H1 (cell line): Measurements from ENCODE around the gene PLEKHG2. TPM values are rescaled to one million over a fixed set of nuclear protein-coding genes. Genes with fewer than 3 reads are reported as not detected.

Experiments used
- BACH1 ChIP-seq: IDR thresholded peaks from 2 replicates; pipeline ENCODE4 v1.6.1; 2012; ENCODE audit warnings: low read length, improper control_type of control experiment
- CEBPB ChIP-seq: IDR thresholded peaks from 2 replicates; pipeline ENCODE4 v1.6.1; 2012; ENCODE audit warnings: low read depth, low read length
- EP300 ChIP-seq, 2 experiments: IDR thresholded peaks; 1 replicate in 1 of 2; 2 replicates in 1 of 2; pipeline ENCODE4 v1.6.1; 2011 to 2012; ENCODE audit warnings: low read depth in 2 of 2, low read length in 2 of 2, mild to moderate bottlenecking in 2 of 2, borderline replicate concordance in 1 of 2, inconsistent platforms in 1 of 2, moderate library complexity in 1 of 2
- EZH2 ChIP-seq: fragments of 200-600 bp; sonication (generic); IDR thresholded peaks from 2 replicates; pipeline ENCODE4 v1.7.1; 2012; ENCODE audit warnings: low read depth, mild to moderate bottlenecking, moderate library complexity, low read length, inconsistent platforms; ENCODE audit not compliant: severe bottlenecking
- FOSL1 ChIP-seq: IDR thresholded peaks from 2 replicates; pipeline ENCODE4 v1.6.1; 2011; ENCODE audit warnings: mild to moderate bottlenecking, low read depth, low read length, moderate library complexity; ENCODE audit not compliant: insufficient read depth
- POLR2A ChIP-seq, 2 experiments: IDR thresholded peaks; 1 replicate in 1 of 2; 2 replicates in 1 of 2; pipeline ENCODE4 v1.6.1; 2011; ENCODE audit warnings: low read depth in 2 of 2, low read length in 2 of 2, mild to moderate bottlenecking in 2 of 2; ENCODE audit errors: control extremely low read depth in 1 of 2
- RBBP5 ChIP-seq: IDR thresholded peaks from 2 replicates; pipeline ENCODE4 v1.7.1; 2012; ENCODE audit warnings: low read depth, mild to moderate bottlenecking, inconsistent platforms, low read length, moderate library complexity, borderline replicate concordance
- TCF12 ChIP-seq: IDR thresholded peaks from 2 replicates; pipeline ENCODE4 v1.6.1; 2011; ENCODE audit warnings: low read depth, mild to moderate bottlenecking, low read length
- USF2 ChIP-seq: IDR thresholded peaks from 2 replicates; pipeline ENCODE4 v1.6.1; 2011; ENCODE audit warnings: low read length, improper control_type of control experiment
- polyA plus RNA-seq, 7 experiments: library from polyadenylated mRNA; depleted of rRNA in 3 of 7; stranded (reverse) in 5 of 7; unstranded in 2 of 7; fragments of >200 nt in 5 of 7; fragments of 200-250 nt in 2 of 7; gene quantifications; 1 replicate in 5 of 7; 2 replicates in 1 of 7; 4 replicates in 1 of 7; pipeline versions ENCODE4 v1.2.1 to v1.2.3, GENCODE V29; 2011 to 2013; ENCODE audit warnings: missing spikeins in 2 of 7, mixed read lengths in 2 of 7
- total RNA-seq: library from RNA; stranded (reverse); fragmentation: NEBNext Ultra II Directional; extraction: Animal tissue kit (Norgen Biotek cat#: 25700); gene quantifications from 2 replicates; pipeline ENCODE4 v1.2.1, GENCODE V29; 2021

Gene PLEKHG2
- total and polyA plus RNA-seq, 2 of the 8 experiments (the other 6 are each of a cell fraction or from before 2014, with no cell fraction given) = 16.9 to 65.7 TPM

- no peak for TF ChIP-seq RBBP5
- no peak for TF ChIP-seq CEBPB
- no peak for TF ChIP-seq BACH1
- no peak for TF ChIP-seq USF2
- no peak for TF ChIP-seq EP300 (IDR thresholded peaks at IDR 0.05; ENCODE audit: borderline replicate concordance in 1 of 2, low read depth in 2 of 2, low read length in 2 of 2)
- no peak for TF ChIP-seq POLR2A (IDR thresholded peaks at IDR 0.05; ENCODE audit: control extremely low read depth in 1 of 2, low read depth in 2 of 2, low read length in 2 of 2)
- TF ChIP-seq TCF12 = no peak
- no peak for TF ChIP-seq EZH2
- TF ChIP-seq FOSL1 = no peak
These were observed 12.5 kb downstream of the PLEKHG2 start (continued) for GRCh38 chr19:39424934-39425333.
